Prostate gland (tissue), 2 donors: Measurements from ENCODE around the gene PIP4P1.

ENCODE experiments used
- POLR2A ChIP-seq: fragments of 450-650 bp; IDR thresholded peaks from one replicate; pipeline ENCODE4 v1.6.1; 2016; ENCODE audit warnings: antibody characterized with exemption, mild to moderate bottlenecking
- POLR2AphosphoS5 ChIP-seq: sonication (generic); formaldehyde crosslinking; IDR thresholded peaks from one replicate; pipeline ENCODE4 v1.6.1; 2017; ENCODE audit warnings: antibody characterized with exemption
- TF ChIP-seq, protein P1 (sequence below), 4 experiments: fragments of 200-600 bp in 2 of 4; fragments of 450-650 bp in 2 of 4; sonication (generic) in 2 of 4; IDR thresholded peaks; 1 replicate in 3 of 4; 2 replicates in 1 of 4; pipeline ENCODE4 v1.5.1; 2016 to 2019; ENCODE audit warnings: antibody characterized with exemption in 4 of 4, mild to moderate bottlenecking in 2 of 4, moderate library complexity in 2 of 4

DNA sequence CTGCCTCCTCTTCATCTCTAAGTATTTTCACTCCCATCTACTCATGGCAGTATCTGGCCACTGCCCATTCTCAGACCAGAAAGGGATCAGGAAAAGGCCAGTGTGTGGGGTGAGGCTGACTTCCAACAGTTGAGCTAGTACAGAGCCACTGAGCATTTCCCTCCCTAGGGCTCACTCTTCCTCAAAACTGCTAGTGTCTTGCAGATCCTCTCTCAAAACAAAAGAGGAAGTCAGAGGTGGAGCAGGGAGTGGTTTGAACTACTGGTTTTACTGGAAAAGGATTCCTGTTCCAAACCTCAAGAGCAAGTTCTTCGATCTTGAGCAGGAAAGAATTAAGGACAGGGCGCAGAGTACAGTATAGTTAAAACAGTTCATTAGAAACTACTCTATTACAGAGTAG is 32.4 kb upstream of the PIP4P1 start:
- TF ChIP-seq, protein P1, sequence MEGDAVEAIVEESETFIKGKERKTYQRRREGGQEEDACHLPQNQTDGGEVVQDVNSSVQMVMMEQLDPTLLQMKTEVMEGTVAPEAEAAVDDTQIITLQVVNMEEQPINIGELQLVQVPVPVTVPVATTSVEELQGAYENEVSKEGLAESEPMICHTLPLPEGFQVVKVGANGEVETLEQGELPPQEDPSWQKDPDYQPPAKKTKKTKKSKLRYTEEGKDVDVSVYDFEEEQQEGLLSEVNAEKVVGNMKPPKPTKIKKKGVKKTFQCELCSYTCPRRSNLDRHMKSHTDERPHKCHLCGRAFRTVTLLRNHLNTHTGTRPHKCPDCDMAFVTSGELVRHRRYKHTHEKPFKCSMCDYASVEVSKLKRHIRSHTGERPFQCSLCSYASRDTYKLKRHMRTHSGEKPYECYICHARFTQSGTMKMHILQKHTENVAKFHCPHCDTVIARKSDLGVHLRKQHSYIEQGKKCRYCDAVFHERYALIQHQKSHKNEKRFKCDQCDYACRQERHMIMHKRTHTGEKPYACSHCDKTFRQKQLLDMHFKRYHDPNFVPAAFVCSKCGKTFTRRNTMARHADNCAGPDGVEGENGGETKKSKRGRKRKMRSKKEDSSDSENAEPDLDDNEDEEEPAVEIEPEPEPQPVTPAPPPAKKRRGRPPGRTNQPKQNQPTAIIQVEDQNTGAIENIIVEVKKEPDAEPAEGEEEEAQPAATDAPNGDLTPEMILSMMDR (IDR thresholded peaks at IDR 0.05) = no peak
- no peak for TF ChIP-seq POLR2AphosphoS5
- TF ChIP-seq POLR2A = no peak
